HEK293T (cell line): ENCODE measurements around the gene COL23A1.

ENCODE experiments used
- CTBP1 ChIP-seq: fragments of 450-650 bp; IDR thresholded peaks from 2 replicates; pipeline ENCODE4 v1.6.1; 2016; ENCODE audit warnings: borderline replicate concordance
- ELF4 ChIP-seq: fragments of 450-650 bp; IDR thresholded peaks from 2 replicates; pipeline ENCODE4 v1.6.1; 2017; ENCODE audit warnings: antibody characterized with exemption
- FOXA1 ChIP-seq: fragments of 450-650 bp; IDR thresholded peaks from 2 replicates; pipeline ENCODE4 v1.6.1; 2016; ENCODE audit warnings: mild to moderate bottlenecking
- FOXM1 ChIP-seq: fragments of 450-650 bp; IDR thresholded peaks from 2 replicates; pipeline ENCODE4 v1.6.1; 2017; ENCODE audit warnings: mild to moderate bottlenecking, borderline replicate concordance
- HDGF ChIP-seq: fragments of 450-650 bp; IDR thresholded peaks from 2 replicates; pipeline ENCODE4 v1.6.1; 2017; ENCODE audit warnings: antibody characterized with exemption, borderline replicate concordance
- L3MBTL2 ChIP-seq: fragments of 450-650 bp; conservative IDR thresholded peaks from 2 replicates; pipeline ENCODE4 v1.6.1; 2016; ENCODE audit warnings: mild to moderate bottlenecking
- NFRKB ChIP-seq: fragments of 450-650 bp; IDR thresholded peaks from 2 replicates; pipeline ENCODE4 v1.6.1; 2016; ENCODE audit warnings: mild to moderate bottlenecking, moderate library complexity
- PKNOX1 ChIP-seq: fragments of 450-650 bp; IDR thresholded peaks from 2 replicates; pipeline ENCODE4 v1.6.1; 2016
- SP1 ChIP-seq: fragments of 450-650 bp; IDR thresholded peaks from 2 replicates; pipeline ENCODE4 v1.6.1; 2017
- SUZ12 ChIP-seq: fragments of 450-650 bp; IDR thresholded peaks from 2 replicates; pipeline ENCODE4 v1.6.1; 2016; ENCODE audit warnings: mild to moderate bottlenecking
- TARDBP ChIP-seq: fragments of 450-650 bp; IDR thresholded peaks from 2 replicates; pipeline ENCODE4 v1.6.1; 2016
- ZNF384 ChIP-seq: fragments of 450-650 bp; IDR thresholded peaks from 2 replicates; pipeline ENCODE4 v1.6.1; 2016

- TF ChIP-seq TARDBP (no peak), FOXA1 (no peak), PKNOX1 (no peak), FOXM1 (no peak), SP1 (no peak), NFRKB (no peak), CTBP1 (no peak), L3MBTL2 (no peak), ELF4 (no peak), SUZ12 (no peak), ZNF384 (no peak), HDGF (no peak)
Observed at GRCh38 chr5:178630951-178631350, 40.8 kb upstream of the COL23A1 start.
